Fibroblast of lung (primary cell): ENCODE results near the gene CYP27B1. TPM values are rescaled to one million over a fixed set of nuclear protein-coding genes. Genes with fewer than 3 reads are reported as not detected.

Source experiments
- DNase-seq, 2 donors: peaks; one replicate each; pipeline versions ENCODE4 v3.0.0 to v3.0.0-alpha.2; 2010; ENCODE audit warnings: low read depth in 2 of 2
- H2AFZ ChIP-seq: 2 replicates; pipeline ENCODE4 v1.5.1; 2012; ENCODE audit warnings: low read length, control low read depth, inconsistent platforms
- H3K27ac ChIP-seq: 2 replicates; pipeline ENCODE4 v1.5.1; 2011; ENCODE audit warnings: low read length, control low read depth; ENCODE audit not compliant: insufficient read depth
- H3K27me3 ChIP-seq: 2 replicates; pipeline ENCODE4 v1.5.1; 2011; ENCODE audit warnings: mild to moderate bottlenecking, low read length; ENCODE audit not compliant: control insufficient read depth, insufficient read depth
- H3K36me3 ChIP-seq: 2 replicates; pipeline ENCODE4 v1.5.1; 2011; ENCODE audit warnings: low read length; ENCODE audit not compliant: control insufficient read depth, insufficient read depth
- H3K4me1 ChIP-seq: 2 replicates; pipeline ENCODE4 v1.5.1; 2011; ENCODE audit warnings: low read length; ENCODE audit not compliant: control insufficient read depth, insufficient read depth; ENCODE audit errors: extremely low read depth
- H3K4me2 ChIP-seq: 2 replicates; pipeline ENCODE4 v1.5.1; 2011; ENCODE audit warnings: low read length, control low read depth; ENCODE audit not compliant: insufficient read depth; ENCODE audit errors: extremely low read depth
- H3K4me3 ChIP-seq, 4 experiments: fragments of 200-600 bp in 1 of 4; sonication (generic) in 1 of 4; replicated peaks in 1 of 4; 2 replicates each; pipeline ENCODE4 v1.5.1; 2011 to 2016; ENCODE audit warnings: low read length in 4 of 4, low read depth in 3 of 4, mild to moderate bottlenecking in 3 of 4, control low read depth in 2 of 4, inconsistent platforms in 1 of 4, mixed read lengths in 1 of 4; ENCODE audit not compliant: insufficient read depth in 1 of 4; ENCODE audit errors: control extremely low read depth in 1 of 4
- H3K79me2 ChIP-seq: 2 replicates; pipeline ENCODE4 v1.5.1; 2012; ENCODE audit warnings: mild to moderate bottlenecking, low read length, inconsistent platforms; ENCODE audit not compliant: control insufficient read depth, insufficient read depth
- H3K9ac ChIP-seq: 2 replicates; pipeline ENCODE4 v1.5.1; 2011; ENCODE audit warnings: mild to moderate bottlenecking, low read length, control low read depth; ENCODE audit not compliant: insufficient read depth
- H3K9me3 ChIP-seq: 2 replicates; pipeline ENCODE4 v1.5.1; 2012; ENCODE audit warnings: low read depth, low read length; ENCODE audit not compliant: control insufficient read depth, insufficient read depth
- H4K20me1 ChIP-seq: 2 replicates; pipeline ENCODE4 v1.5.1; 2011; ENCODE audit warnings: low read length; ENCODE audit not compliant: control insufficient read depth, insufficient read depth; ENCODE audit errors: extremely low read depth
- EZH2 ChIP-seq: IDR thresholded peaks from 2 replicates; pipeline ENCODE4 v1.5.1; 2012; ENCODE audit warnings: low read length, control low read depth, mild to moderate bottlenecking; ENCODE audit errors: missing control alignments
- polyA plus RNA-seq, 2 donors: library from polyadenylated mRNA; depleted of rRNA in 1 of 2; stranded (reverse) in 1 of 2; unstranded in 1 of 2; fragments of >200 nt; gene quantifications; 2 replicates each; pipeline ENCODE4 v1.2.1, GENCODE V29; 2011 to 2012; ENCODE audit warnings: missing spikeins in 1 of 2
- total RNA-seq: library from RNA; depleted of rRNA; stranded (reverse); fragments of >200 nt; gene quantifications from 2 replicates; pipeline ENCODE4 v1.2.1, GENCODE V29; 2014
- TF ChIP-seq, protein P1 (sequence below), 2 donors: IDR thresholded peaks in 1 of 2; conservative IDR thresholded peaks in 1 of 2; 1 replicate in 1 of 2; 2 replicates in 1 of 2; pipeline ENCODE4 v1.5.1; 2011 to 2012; ENCODE audit warnings: low read length in 2 of 2, control low read depth in 1 of 2, inconsistent platforms in 1 of 2, low read depth in 1 of 2, mild to moderate bottlenecking in 1 of 2

CYP27B1 gene
- total and polyA plus RNA-seq, 2 donors (not counting 1 experiment from before 2014, with no cell fraction given), result 0.17 to 0.26 TPM

DNA sequence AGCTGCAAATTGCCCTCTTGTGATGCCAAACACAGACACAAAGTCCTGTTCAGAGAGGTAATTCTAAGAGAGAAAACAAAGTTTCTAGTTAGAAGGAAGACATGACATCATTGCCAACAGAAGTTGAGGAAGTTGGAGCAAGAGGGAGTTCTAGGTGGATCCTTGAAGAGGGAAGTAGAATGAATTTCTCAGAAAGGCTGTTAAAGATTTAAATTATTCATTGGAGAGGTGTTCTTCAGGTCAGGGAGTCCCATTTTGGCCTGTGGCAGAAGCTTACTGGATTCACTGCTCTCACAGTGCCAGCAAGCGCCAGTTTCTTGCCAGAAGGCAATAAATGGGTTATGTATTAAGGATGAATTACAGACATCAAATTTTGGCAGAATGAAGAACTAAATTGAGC lies 31.1 kb upstream of the CYP27B1 start:
- H3K27ac ChIP-seq, result no peak overlapping the region
- H3K4me2 ChIP-seq, result no peak overlapping the region
- no peak for DNase-seq
- H3K9me3 ChIP-seq, result no peaks in the 10 kb centered on the region
- H3K9ac ChIP-seq, result no peak overlapping the region
- no peaks in the 10 kb centered on the region for H3K27me3 ChIP-seq
- H3K4me3 ChIP-seq, result no peak overlapping the region
- H3K4me1 ChIP-seq, result peaks cover 8% of the 10 kb centered on the region
- no peaks in the 10 kb centered on the region for H3K79me2 ChIP-seq
- H4K20me1 ChIP-seq, result no peaks in the 10 kb centered on the region
- H2AFZ ChIP-seq, result no peak overlapping the region
- H3K36me3 ChIP-seq, result peaks cover 6% of the 10 kb centered on the region
- no peak for TF ChIP-seq EZH2
- TF ChIP-seq, protein P1, sequence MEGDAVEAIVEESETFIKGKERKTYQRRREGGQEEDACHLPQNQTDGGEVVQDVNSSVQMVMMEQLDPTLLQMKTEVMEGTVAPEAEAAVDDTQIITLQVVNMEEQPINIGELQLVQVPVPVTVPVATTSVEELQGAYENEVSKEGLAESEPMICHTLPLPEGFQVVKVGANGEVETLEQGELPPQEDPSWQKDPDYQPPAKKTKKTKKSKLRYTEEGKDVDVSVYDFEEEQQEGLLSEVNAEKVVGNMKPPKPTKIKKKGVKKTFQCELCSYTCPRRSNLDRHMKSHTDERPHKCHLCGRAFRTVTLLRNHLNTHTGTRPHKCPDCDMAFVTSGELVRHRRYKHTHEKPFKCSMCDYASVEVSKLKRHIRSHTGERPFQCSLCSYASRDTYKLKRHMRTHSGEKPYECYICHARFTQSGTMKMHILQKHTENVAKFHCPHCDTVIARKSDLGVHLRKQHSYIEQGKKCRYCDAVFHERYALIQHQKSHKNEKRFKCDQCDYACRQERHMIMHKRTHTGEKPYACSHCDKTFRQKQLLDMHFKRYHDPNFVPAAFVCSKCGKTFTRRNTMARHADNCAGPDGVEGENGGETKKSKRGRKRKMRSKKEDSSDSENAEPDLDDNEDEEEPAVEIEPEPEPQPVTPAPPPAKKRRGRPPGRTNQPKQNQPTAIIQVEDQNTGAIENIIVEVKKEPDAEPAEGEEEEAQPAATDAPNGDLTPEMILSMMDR (conservative IDR thresholded peaks at IDR 0.05 in 1 of 2, IDR thresholded peaks at IDR 0.05 in 1 of 2; ENCODE audit: low read depth in 1 of 2, low read length in 2 of 2), result no peak

- no peaks in the 10 kb centered on the region for H3K27me3 ChIP-seq
- no peaks in the 10 kb centered on the region for H3K79me2 ChIP-seq
- TF ChIP-seq, protein P1 (conservative IDR thresholded peaks at IDR 0.05 in 1 of 2, IDR thresholded peaks at IDR 0.05 in 1 of 2; ENCODE audit: low read depth in 1 of 2, low read length in 2 of 2), result no peak
- TF ChIP-seq EZH2, result no peak
- peaks cover 8% of the 10 kb centered on the region for H3K4me1 ChIP-seq
- no peak overlapping the region for H3K9ac ChIP-seq
- H3K27ac ChIP-seq, result no peak overlapping the region
- no peak overlapping the region for H3K4me2 ChIP-seq
- no peaks in the 10 kb centered on the region for H4K20me1 ChIP-seq
- peaks cover 3% of the 10 kb centered on the region for H3K36me3 ChIP-seq
- H3K4me3 ChIP-seq, result no peak overlapping the region
- DNase-seq, result no peak
- H3K9me3 ChIP-seq, result no peaks in the 10 kb centered on the region
- H2AFZ ChIP-seq, result no peak overlapping the region
Measured at GRCh38 chr12:57796996-57797395, 30.1 kb upstream of the CYP27B1 start.

GRCh38 chr12:57795354-57795753 lies 28.5 kb upstream of the CYP27B1 start:
- peak in 1 of 2 donors; percentile 45 for DNase-seq
- Histone ChIP-seq H3K79me2 (no peaks in the 10 kb centered on the region), H3K9me3 (no peaks in the 10 kb centered on the region), H3K4me1 (peaks cover 8% of the 10 kb centered on the region), H3K9ac (no peak overlapping the region), H3K4me2 (no peak overlapping the region), H3K4me3 (no peak overlapping the region), H3K27ac (peak overlapping the region; percentile 34), H4K20me1 (no peaks in the 10 kb centered on the region), H3K27me3 (no peaks in the 10 kb centered on the region), H3K36me3 (peaks cover 3% of the 10 kb centered on the region), H2AFZ (no peak overlapping the region)
- no peak for TF ChIP-seq EZH2
- TF ChIP-seq, protein P1 (conservative IDR thresholded peaks at IDR 0.05 in 1 of 2, IDR thresholded peaks at IDR 0.05 in 1 of 2; ENCODE audit: low read depth in 1 of 2, low read length in 2 of 2), result no peak
